Astrocyte (in vitro differentiated cells and primary cell): ENCODE measurements around the gene LMNA. TPM values are rescaled to one million over a fixed set of nuclear protein-coding genes. Genes with fewer than 3 reads are reported as not detected.

Experiments used
- DNase-seq: peaks from one replicate; pipeline ENCODE4 v3.0.0-alpha.2; 2010; ENCODE audit warnings: low read depth
- FAIRE-seq: peaks from 2 replicates; lab custom pipeline; 2011; peaks lifted over from hg19 to GRCh38; lab: Jason Lieb, UNC
- H2AFZ ChIP-seq: 2 replicates; pipeline ENCODE4 v1.6.0; 2012; ENCODE audit warnings: low read depth, low read length, inconsistent platforms
- H3K27ac ChIP-seq: 2 replicates; pipeline ENCODE4 v1.5.1; 2011; ENCODE audit warnings: low read depth, low read length, inconsistent platforms
- H3K27me3 ChIP-seq: 2 replicates; pipeline ENCODE4 v1.6.0; 2011; ENCODE audit warnings: low read length, inconsistent platforms; ENCODE audit not compliant: insufficient read depth
- H3K36me3 ChIP-seq: 2 replicates; pipeline ENCODE4 v1.5.1; 2011; ENCODE audit warnings: low read length, inconsistent platforms; ENCODE audit not compliant: insufficient read depth
- H3K4me1 ChIP-seq: 2 replicates; pipeline ENCODE4 v1.5.1; 2011; ENCODE audit warnings: low read length, inconsistent platforms; ENCODE audit not compliant: insufficient read depth
- H3K4me2 ChIP-seq: 2 replicates; pipeline ENCODE4 v1.6.0; 2012; ENCODE audit warnings: low read length, inconsistent platforms
- H3K4me3 ChIP-seq: 2 replicates; pipeline ENCODE4 v1.5.1; 2011; ENCODE audit warnings: low read depth, mild to moderate bottlenecking, low read length, inconsistent platforms; ENCODE audit not compliant: insufficient read depth
- H3K79me2 ChIP-seq: 2 replicates; pipeline ENCODE4 v1.6.0; 2012; ENCODE audit warnings: mild to moderate bottlenecking, low read length, inconsistent platforms; ENCODE audit not compliant: insufficient read depth
- H3K9ac ChIP-seq: 2 replicates; pipeline ENCODE4 v1.6.0; 2012; ENCODE audit warnings: mild to moderate bottlenecking, low read length, inconsistent platforms
- H3K9me3 ChIP-seq: 2 replicates; pipeline ENCODE4 v1.5.1; 2012; ENCODE audit warnings: low read depth, mild to moderate bottlenecking, low read length, inconsistent platforms; ENCODE audit not compliant: insufficient read depth
- H4K20me1 ChIP-seq: 2 replicates; pipeline ENCODE4 v1.6.0; 2012; ENCODE audit warnings: low read length, inconsistent platforms; ENCODE audit not compliant: insufficient read depth
- H3K27ac Mint-ChIP-seq: one replicate; pipeline ENCODE4 v1.8.0; 2021; ENCODE audit warnings: mild to moderate bottlenecking, mixed read lengths; ENCODE audit not compliant: unreplicated experiment
- H3K27me3 Mint-ChIP-seq: one replicate; pipeline ENCODE4 v1.8.0; 2021; ENCODE audit warnings: low read depth, mixed read lengths; ENCODE audit not compliant: unreplicated experiment
- H3K36me3 Mint-ChIP-seq: one replicate; pipeline ENCODE4 v1.8.0; 2021; ENCODE audit warnings: low read depth, mixed read lengths; ENCODE audit not compliant: unreplicated experiment
- H3K4me1 Mint-ChIP-seq: one replicate; pipeline ENCODE4 v1.8.0; 2021; ENCODE audit warnings: low read depth, mixed read lengths; ENCODE audit not compliant: unreplicated experiment
- H3K4me3 Mint-ChIP-seq: one replicate; pipeline ENCODE4 v1.8.0; 2021; ENCODE audit warnings: mild to moderate bottlenecking, moderate library complexity, mixed read lengths; ENCODE audit not compliant: unreplicated experiment
- H3K9me3 Mint-ChIP-seq: one replicate; pipeline ENCODE4 v1.8.0; 2021; ENCODE audit warnings: mild to moderate bottlenecking, mixed read lengths; ENCODE audit not compliant: unreplicated experiment
- EZH2 ChIP-seq: IDR thresholded peaks from 2 replicates; pipeline ENCODE4 v1.6.1; 2012; ENCODE audit warnings: mild to moderate bottlenecking, low read length, inconsistent platforms; ENCODE audit not compliant: insufficient read depth
- total RNA-seq: library from RNA; stranded (reverse); gene quantifications from 2 replicates; pipeline ENCODE4 v1.2.1, GENCODE V29; 2021
- TF ChIP-seq, protein P1 (sequence below): IDR thresholded peaks from 2 replicates; pipeline ENCODE4 v1.5.1; 2011; ENCODE audit warnings: low read depth, mild to moderate bottlenecking, inconsistent platforms, low read length, moderate library complexity; ENCODE audit not compliant: insufficient read depth

The LMNA gene
- total RNA-seq, 1 donor from 2014 or later = 464 TPM

DNA sequence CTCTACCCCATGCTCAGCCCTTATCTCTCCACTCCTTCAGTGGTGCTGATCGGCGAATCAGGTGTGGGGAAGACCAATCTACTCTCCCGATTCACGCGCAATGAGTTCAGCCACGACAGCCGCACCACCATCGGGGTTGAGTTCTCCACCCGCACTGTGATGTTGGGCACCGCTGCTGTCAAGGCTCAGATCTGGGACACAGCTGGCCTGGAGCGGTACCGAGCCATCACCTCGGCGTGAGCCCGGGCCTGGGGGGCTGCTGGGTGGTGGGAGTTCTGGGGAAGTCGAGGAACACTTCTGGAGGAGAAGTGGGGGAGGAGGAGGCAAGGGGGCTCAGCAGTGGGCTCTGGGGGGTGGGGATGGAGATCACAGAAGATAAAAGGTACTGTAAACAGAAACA lies 48.6 kb upstream of the LMNA start:
- no peak overlapping the region for H3K27ac Mint-ChIP-seq
- H3K4me3 ChIP-seq = no peak overlapping the region
- H3K4me1 Mint-ChIP-seq = peaks cover 18% of the 10 kb centered on the region
- peaks cover 10% of the 10 kb centered on the region for H4K20me1 ChIP-seq
- no peaks in the 10 kb centered on the region for H3K36me3 ChIP-seq
- H3K79me2 ChIP-seq = no peaks in the 10 kb centered on the region
- no peak overlapping the region for H3K4me3 Mint-ChIP-seq
- DNase-seq (no peak), FAIRE-seq (no peak)
- peaks cover 2% of the 10 kb centered on the region for H3K9me3 Mint-ChIP-seq
- peaks cover 2% of the 10 kb centered on the region for H3K4me1 ChIP-seq
- H3K36me3 Mint-ChIP-seq = no peaks in the 10 kb centered on the region
- H3K27me3 Mint-ChIP-seq = peaks cover 2% of the 10 kb centered on the region
- no peaks in the 10 kb centered on the region for H3K27me3 ChIP-seq
- H3K9ac ChIP-seq = no peak overlapping the region
- TF ChIP-seq, protein P1, sequence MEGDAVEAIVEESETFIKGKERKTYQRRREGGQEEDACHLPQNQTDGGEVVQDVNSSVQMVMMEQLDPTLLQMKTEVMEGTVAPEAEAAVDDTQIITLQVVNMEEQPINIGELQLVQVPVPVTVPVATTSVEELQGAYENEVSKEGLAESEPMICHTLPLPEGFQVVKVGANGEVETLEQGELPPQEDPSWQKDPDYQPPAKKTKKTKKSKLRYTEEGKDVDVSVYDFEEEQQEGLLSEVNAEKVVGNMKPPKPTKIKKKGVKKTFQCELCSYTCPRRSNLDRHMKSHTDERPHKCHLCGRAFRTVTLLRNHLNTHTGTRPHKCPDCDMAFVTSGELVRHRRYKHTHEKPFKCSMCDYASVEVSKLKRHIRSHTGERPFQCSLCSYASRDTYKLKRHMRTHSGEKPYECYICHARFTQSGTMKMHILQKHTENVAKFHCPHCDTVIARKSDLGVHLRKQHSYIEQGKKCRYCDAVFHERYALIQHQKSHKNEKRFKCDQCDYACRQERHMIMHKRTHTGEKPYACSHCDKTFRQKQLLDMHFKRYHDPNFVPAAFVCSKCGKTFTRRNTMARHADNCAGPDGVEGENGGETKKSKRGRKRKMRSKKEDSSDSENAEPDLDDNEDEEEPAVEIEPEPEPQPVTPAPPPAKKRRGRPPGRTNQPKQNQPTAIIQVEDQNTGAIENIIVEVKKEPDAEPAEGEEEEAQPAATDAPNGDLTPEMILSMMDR = no peak
- no peak for TF ChIP-seq EZH2
- no peak overlapping the region for H3K4me2 ChIP-seq
- no peaks in the 10 kb centered on the region for H3K9me3 ChIP-seq
- H2AFZ ChIP-seq = no peak overlapping the region
- no peak overlapping the region for H3K27ac ChIP-seq

GRCh38 chr1:156067262-156067661 lies 47.2 kb upstream of the LMNA start:
- Histone ChIP-seq H3K4me2 (no peak overlapping the region), H3K36me3 (no peaks in the 10 kb centered on the region), H4K20me1 (peaks cover 14% of the 10 kb centered on the region), H3K4me3 (no peak overlapping the region), H3K9me3 (no peaks in the 10 kb centered on the region), H3K79me2 (no peaks in the 10 kb centered on the region), H3K9ac (no peak overlapping the region), H3K4me1 (peaks cover 2% of the 10 kb centered on the region), H3K27ac (no peak overlapping the region), H3K27me3 (no peaks in the 10 kb centered on the region), H2AFZ (no peak overlapping the region)
- no peak for FAIRE-seq
- Mint-ChIP-seq H3K4me1 (peaks cover 9% of the 10 kb centered on the region), H3K27ac (no peak overlapping the region), H3K4me3 (no peak overlapping the region), H3K9me3 (peaks cover 2% of the 10 kb centered on the region), H3K27me3 (no peaks in the 10 kb centered on the region), H3K36me3 (peaks cover 3% of the 10 kb centered on the region)
- TF ChIP-seq, protein P1 = no peak
- TF ChIP-seq EZH2 = no peak
- DNase-seq = no peak

- H3K9me3 Mint-ChIP-seq = peaks cover 2% of the 10 kb centered on the region
- no peak overlapping the region for H2AFZ ChIP-seq
- no peak overlapping the region for H3K27ac ChIP-seq
- no peak overlapping the region for H3K4me3 ChIP-seq
- H3K27ac Mint-ChIP-seq = no peak overlapping the region
- no peaks in the 10 kb centered on the region for H3K4me1 ChIP-seq
- no peaks in the 10 kb centered on the region for H3K27me3 Mint-ChIP-seq
- H3K27me3 ChIP-seq = no peaks in the 10 kb centered on the region
- H3K4me1 Mint-ChIP-seq = peaks cover 20% of the 10 kb centered on the region
- H3K9ac ChIP-seq = no peak overlapping the region
- DNase-seq = no peak
- TF ChIP-seq, protein P1 = no peak
- no peak for TF ChIP-seq EZH2
- peaks cover 3% of the 10 kb centered on the region for H3K79me2 ChIP-seq
- peaks cover 36% of the 10 kb centered on the region for H4K20me1 ChIP-seq
- H3K36me3 Mint-ChIP-seq = peaks cover 6% of the 10 kb centered on the region
- peak overlapping the region; percentile 27 for H3K4me3 Mint-ChIP-seq
- FAIRE-seq = no peak
- no peaks in the 10 kb centered on the region for H3K9me3 ChIP-seq
- H3K4me2 ChIP-seq = no peak overlapping the region
- peaks cover 4% of the 10 kb centered on the region for H3K36me3 ChIP-seq
These were observed 44.7 kb upstream of the LMNA start for GRCh38 chr1:156069490-156070455.
